Smooth muscle cell (in vitro differentiated cells): ENCODE results near the gene CYTH1. TPM values are rescaled to one million over a fixed set of nuclear protein-coding genes. Genes with fewer than 3 reads are reported as not detected.

Source experiments
- DNase-seq: peaks from one replicate; lab custom pipeline; 2025; ENCODE audit not compliant: unreplicated experiment; lab: John Stamatoyannopoulos, UW
- H2AFZ ChIP-seq: fragments of 200-600 bp; sonication (generic); 2 replicates; pipeline ENCODE4 v1.6.0; 2016; ENCODE audit warnings: antibody characterized with exemption, low read depth, mild to moderate bottlenecking
- H3F3A ChIP-seq: fragments of 200-600 bp; sonication (generic); 2 replicates; pipeline ENCODE4 v1.6.0; 2017; ENCODE audit warnings: antibody characterized with exemption, low read depth
- H3K27ac ChIP-seq: fragments of 200-600 bp; sonication (generic); 2 replicates; pipeline ENCODE4 v1.5.1; 2016; ENCODE audit warnings: low read depth, mild to moderate bottlenecking
- H3K27me3 ChIP-seq: fragments of 200-600 bp; sonication (generic); 2 replicates; pipeline ENCODE4 v1.6.1; 2016; ENCODE audit warnings: low read depth, mild to moderate bottlenecking
- H3K36me3 ChIP-seq: fragments of 200-600 bp; sonication (generic); 2 replicates; pipeline ENCODE4 v1.5.1; 2016; ENCODE audit warnings: low read depth
- H3K4me1 ChIP-seq: fragments of 200-600 bp; sonication (generic); 2 replicates; pipeline ENCODE4 v1.5.1; 2016; ENCODE audit warnings: low read depth
- H3K4me2 ChIP-seq: fragments of 200-600 bp; sonication (generic); 2 replicates; pipeline ENCODE4 v1.6.0; 2016; ENCODE audit warnings: mild to moderate bottlenecking
- H3K4me3 ChIP-seq: fragments of 200-600 bp; sonication (generic); 2 replicates; pipeline ENCODE4 v1.5.1; 2016; ENCODE audit warnings: mild to moderate bottlenecking
- H3K79me2 ChIP-seq: fragments of 200-600 bp; sonication (generic); 2 replicates; pipeline ENCODE4 v1.6.0; 2016; ENCODE audit warnings: low read depth, mild to moderate bottlenecking
- H3K9ac ChIP-seq: fragments of 200-600 bp; sonication (generic); 2 replicates; pipeline ENCODE4 v1.6.0; 2016; ENCODE audit warnings: low read depth
- H3K9me3 ChIP-seq: fragments of 200-600 bp; sonication (generic); replicated peaks from 2 replicates; pipeline ENCODE4 v1.5.1; 2016; ENCODE audit warnings: low read depth
- H4K20me1 ChIP-seq: fragments of 200-600 bp; sonication (generic); 2 replicates; pipeline ENCODE4 v1.6.0; 2016; ENCODE audit warnings: low read depth
- CTCF ChIP-seq: fragments of 200-600 bp; sonication (generic); IDR thresholded peaks from 2 replicates; pipeline ENCODE4 v1.5.1; 2017; ENCODE audit warnings: borderline replicate concordance, mild to moderate bottlenecking, antibody characterized with exemption; ENCODE audit not compliant: insufficient read depth, poor library complexity, severe bottlenecking
- WGBS: methylation state at CpG from one replicate; pipeline ENCODE4 v1.1.7; 2016; ENCODE audit warnings: low lambda C conversion rate; 5-methylcytosine and 5-hydroxymethylcytosine counted together
- polyA plus RNA-seq: library from polyadenylated mRNA; unstranded; fragments of >200 nt; fragmentation: Nextera tagmentation; extraction: Ambion mirVana; gene quantifications from 2 replicates; pipeline ENCODE4 v1.2.1, GENCODE V29; 2016
- total RNA-seq: library from RNA; depleted of rRNA; stranded (reverse); fragments of >200 nt; gene quantifications from 2 replicates; pipeline ENCODE4 v1.2.3, GENCODE V29; 2014

The CYTH1 gene
- total and polyA plus RNA-seq, 2 experiments from 2014 or later: 14.1 to 19.3 TPM

- Histone ChIP-seq H3K4me3 (no peak overlapping the region), H3F3A (peaks cover 4% of the 10 kb centered on the region), H3K79me2 (no peaks in the 10 kb centered on the region), H3K9me3 (no peaks in the 10 kb centered on the region), H4K20me1 (peaks cover 13% of the 10 kb centered on the region), H3K9ac (no peak overlapping the region), H3K27me3 (no peaks in the 10 kb centered on the region), H2AFZ (no peak overlapping the region), H3K36me3 (peaks cover 21% of the 10 kb centered on the region), H3K4me2 (no peak overlapping the region), H3K27ac (no peak overlapping the region), H3K4me1 (no peaks in the 10 kb centered on the region)
- 95% methylated on average over 19 of the region's 19 CpGs for WGBS
- DNase-seq: no peak
- TF ChIP-seq CTCF: no peak
Observed at GRCh38 chr17:78818152-78818846, 36.2 kb upstream of the CYTH1 start.

GRCh38 chr17:78817123-78817522 is 35.0 kb upstream of the CYTH1 start:
- Histone ChIP-seq H3K79me2 (no peaks in the 10 kb centered on the region), H3K9ac (no peak overlapping the region), H2AFZ (no peak overlapping the region), H3K9me3 (no peaks in the 10 kb centered on the region), H4K20me1 (peaks cover 11% of the 10 kb centered on the region), H3K27ac (no peak overlapping the region), H3K4me1 (no peaks in the 10 kb centered on the region), H3K4me2 (no peak overlapping the region), H3K36me3 (peaks cover 23% of the 10 kb centered on the region), H3K27me3 (no peaks in the 10 kb centered on the region), H3F3A (no peaks in the 10 kb centered on the region), H3K4me3 (no peak overlapping the region)
- no peak for TF ChIP-seq CTCF
- WGBS: 75% methylated on average over 6 of the region's 6 CpGs
- DNase-seq: no peak

GRCh38 chr17:78815696-78816095 is 33.6 kb upstream of the CYTH1 start:
- Histone ChIP-seq H3K27me3 (no peaks in the 10 kb centered on the region), H3K79me2 (no peaks in the 10 kb centered on the region), H3K4me3 (no peak overlapping the region), H3K4me1 (no peaks in the 10 kb centered on the region), H3K9ac (no peak overlapping the region), H2AFZ (no peak overlapping the region), H3K27ac (no peak overlapping the region), H4K20me1 (peaks cover 11% of the 10 kb centered on the region), H3F3A (no peaks in the 10 kb centered on the region), H3K9me3 (no peaks in the 10 kb centered on the region), H3K4me2 (no peak overlapping the region), H3K36me3 (peaks cover 35% of the 10 kb centered on the region)
- no peak for TF ChIP-seq CTCF
- no peak for DNase-seq
- 95% methylated on average over 7 of the region's 7 CpGs for WGBS

GRCh38 chr17:78812855-78813254 is 30.8 kb upstream of the CYTH1 start:
- no peak overlapping the region for H3K9ac ChIP-seq
- H3K4me3 ChIP-seq: no peak overlapping the region
- H3K27me3 ChIP-seq: no peaks in the 10 kb centered on the region
- H4K20me1 ChIP-seq: peaks cover 11% of the 10 kb centered on the region
- H3K4me2 ChIP-seq: no peak overlapping the region
- H3K36me3 ChIP-seq: peaks cover 33% of the 10 kb centered on the region
- H3K4me1 ChIP-seq: no peaks in the 10 kb centered on the region
- no peaks in the 10 kb centered on the region for H3K9me3 ChIP-seq
- DNase-seq: no peak
- peaks cover 4% of the 10 kb centered on the region for H3F3A ChIP-seq
- WGBS: 87% methylated on average over 8 of the region's 8 CpGs
- TF ChIP-seq CTCF: no peak
- H2AFZ ChIP-seq: no peak overlapping the region
- no peak overlapping the region for H3K27ac ChIP-seq
- H3K79me2 ChIP-seq: no peaks in the 10 kb centered on the region
